Stimulated activated CD8-positive, alpha-beta memory T cell treated with anti-CD3 and anti-CD28 coated beads, Interleukin-15, amount 100 ng/mL, for 1 hour (primary cell): Measurements from ENCODE around the gene CHPF.

Experiments
- DNase-seq: peaks from one replicate; pipeline ENCODE4 v3.0.0-alpha.2; 2020; ENCODE audit warnings: low read depth

The CHPF gene

GRCh38 chr2:219552382-219553167 lies 9.0 kb upstream of the CHPF start:
- DNase-seq: peak; percentile 63

- no peak for DNase-seq
Observed at GRCh38 chr2:219551441-219552381, 8.1 kb upstream of the CHPF start.

- DNase-seq: no peak
Observed at GRCh38 chr2:219549619-219550018, 6.0 kb upstream of the CHPF start.

GRCh38 chr2:219548990-219549389 lies 5.4 kb upstream of the CHPF start:
- no peak for DNase-seq

- no peak for DNase-seq
Observed at GRCh38 chr2:219547621-219548020, 4.0 kb upstream of the CHPF start.

GRCh38 chr2:219545943-219546352 lies 2.3 kb upstream of the CHPF start:
- DNase-seq: no peak

GRCh38 chr2:219545295-219545942 lies 1.8 kb upstream of the CHPF start:
- no peak for DNase-seq

- no peak for DNase-seq
Observed at GRCh38 chr2:219544567-219544966, 958 bp upstream of the CHPF start.

- no peak for DNase-seq
Observed at GRCh38 chr2:219542931-219543595, 546 bp downstream of the CHPF start.

GRCh38 chr2:219541611-219542180 lies 1.9 kb downstream of the CHPF start:
- DNase-seq: peak; percentile 68

GRCh38 chr2:219540784-219541504 lies 2.7 kb downstream of the CHPF start:
- no peak for DNase-seq

- DNase-seq: no peak
Observed at GRCh38 chr2:219539926-219540678, 3.5 kb downstream of the CHPF start.

GRCh38 chr2:219538956-219539788 lies 4.4 kb downstream of the CHPF start:
- no peak for DNase-seq

GRCh38 chr2:219538504-219538951 lies 5.1 kb downstream of the CHPF start:
- DNase-seq: no peak

- no peak for DNase-seq
Observed at GRCh38 chr2:219537657-219538488, 5.7 kb downstream of the CHPF start.

- no peak for DNase-seq
Observed at GRCh38 chr2:219536967-219537366, 6.6 kb downstream of the CHPF start.

GRCh38 chr2:219536425-219536824 lies 7.2 kb downstream of the CHPF start:
- no peak for DNase-seq

GRCh38 chr2:219533930-219534661 lies 9.5 kb downstream of the CHPF start:
- DNase-seq: no peak
